Activated CD8-positive, alpha-beta T cell treated with anti-CD3 and anti-CD28 coated beads, Interleukin-2, amount 10 ng/mL, durations not matched to agents 7 days and 5 days (primary cell): Measurements from ENCODE around the gene CHMP4B. TPM values are rescaled to one million over a fixed set of nuclear protein-coding genes. Genes with fewer than 3 reads are reported as not detected.

Experiments used
- total RNA-seq, 2 experiments: library from RNA; stranded (reverse); gene quantifications; one replicate each; pipeline ENCODE4 v1.2.3, GENCODE V29; 2021

Gene CHMP4B
- total RNA-seq, 2 experiments from 2014 or later = 86.7 to 93.2 TPM

Other genes starting within 250 kb of the CHMP4B start
- under 1 TPM; 0.16 to 0.21 TPM for gene C20orf144, start 149.0 kb upstream of the CHMP4B start, total RNA-seq
- gene ACTL10, start 144.4 kb upstream of the CHMP4B start, total RNA-seq = 1 to 10 TPM; 2.9 to 3.2 TPM
- gene NECAB3, start 136.9 kb upstream of the CHMP4B start, total RNA-seq = 10 to 100 TPM; 28.4 to 38.2 TPM
- 10 to 100 TPM; 74.5 to 80.8 TPM for gene E2F1, start 125.0 kb upstream of the CHMP4B start, total RNA-seq
- gene PXMP4, start 91.0 kb upstream of the CHMP4B start, total RNA-seq = 10 to 100 TPM; 17.1 to 17.7 TPM
- 1 to 10 TPM; 4.7 to 5.2 TPM for gene ZNF341, start 79.4 kb upstream of the CHMP4B start, total RNA-seq
- gene RALY, start 182.6 kb downstream of the CHMP4B start, total RNA-seq = 100 to 1,000 TPM; 232 to 233 TPM